ENCODE data around the gene TM9SF1. TPM values are rescaled to one million over a fixed set of nuclear protein-coding genes. Genes with fewer than 3 reads are reported as not detected.

TM9SF1 gene
- total and polyA plus RNA-seq, 10 of the 15 experiments (the other 5 are each of a cell fraction or from before 2014, with no cell fraction given): 7.2 to 39.2 (median 17.6) TPM

GRCh38 chr14:24196071-24197055 is 1.1 kb upstream of the TM9SF1 start (continued):
- TF ChIP-seq CBX5 (IDR thresholded peaks at IDR 0.05; ENCODE audit: low read depth) (no peak), TCF3 (IDR thresholded peaks at IDR 0.05; ENCODE audit: borderline replicate concordance, insufficient read depth, low read depth, low read length) (no peak), ZNF207 (IDR thresholded peaks at IDR 0.05; ENCODE audit: borderline replicate concordance) (no peak), TCF7 (IDR thresholded peaks at IDR 0.05; ENCODE audit: borderline replicate concordance) (no peak), CBX3 (IDR thresholded peaks at IDR 0.05; ENCODE audit: borderline replicate concordance, low read depth) (no peak), SUPT20H (IDR thresholded peaks at IDR 0.05; ENCODE audit: borderline replicate concordance, control insufficient read depth, low read depth, low read length) (no peak), HDGF (IDR thresholded peaks at IDR 0.05) (peak; percentile 13; the same call in 1 of the 2 replicates), NR2F1 (conservative IDR thresholded peaks at IDR 0.05) (no peak), BCL11A (IDR thresholded peaks at IDR 0.05; ENCODE audit: low read depth, low read length) (no peak), ZZZ3 (IDR thresholded peaks at IDR 0.05; ENCODE audit: control insufficient read depth, insufficient read length, low read depth) (no peak), TBL1XR1 (IDR thresholded peaks at IDR 0.05; ENCODE audit: low read depth, low read length) (no peak), ZNF217 (IDR thresholded peaks at IDR 0.05) (no peak), POLR2AphosphoS5 (IDR thresholded peaks at IDR 0.05; ENCODE audit: low read length) (no peak), PKNOX1 (IDR thresholded peaks at IDR 0.05) (no peak), DPF2 (IDR thresholded peaks at IDR 0.05) (no peak), LARP7 (IDR thresholded peaks at IDR 0.05) (no peak), ZNF384 (IDR thresholded peaks at IDR 0.05; ENCODE audit: borderline replicate concordance, low read depth, low read length) (no peak), IKZF1 (conservative IDR thresholded peaks at IDR 0.05) (no peak; the same call in 1 of the 2 replicates), SPI1 (IDR thresholded peaks at IDR 0.05; ENCODE audit: borderline replicate concordance, insufficient read depth, low read depth, low read length) (peak; percentile 69), SUZ12 (IDR thresholded peaks at IDR 0.05; ENCODE audit: unreplicated experiment) (no peak), HDAC2 (IDR thresholded peaks at IDR 0.05) (no peak), MTA2 (IDR thresholded peaks at IDR 0.05; ENCODE audit: low read depth) (no peak), ELK1 (IDR thresholded peaks at IDR 0.05; ENCODE audit: low read depth, low read length) (no peak), MYB (IDR thresholded peaks at IDR 0.05; ENCODE audit: borderline replicate concordance, low read depth, low read length) (no peak), PML (IDR thresholded peaks at IDR 0.05; ENCODE audit: low read length) (0 out of 2 replicates have a peak, but pooled peaks have one; percentile 35), IKZF2 (IDR thresholded peaks at IDR 0.05) (peak; percentile 25 to 50; a peak in 2 of 4 replicates), NFIC (IDR thresholded peaks at IDR 0.05; ENCODE audit: low read depth, low read length) (no peak), NFYA (IDR thresholded peaks at IDR 0.05; ENCODE audit: borderline replicate concordance, low read depth, low read length) (no peak), MTA3 (IDR thresholded peaks at IDR 0.05; ENCODE audit: borderline replicate concordance, low read length) (no peak), RAD51 (IDR thresholded peaks at IDR 0.05) (no peak)

Data from GM12878 (cell line).